GM21528 (cell line): ENCODE results near the gene FNDC3B.
A peak's percentile ranks its signal among the peaks of the same experiment; 100 is the strongest.
"Not testable (repeated sequence)": the region's sequence is repeated elsewhere in the genome, so short reads cannot be mapped to it uniquely, and the experiment has no call there.

Experiments
- ATAC-seq: cut with Tn5 transposase; IDR thresholded peaks from one replicate; pipeline ENCODE4 v1.9.1; 2021; ENCODE audit warnings: mild to moderate bottlenecking, moderate library complexity; ENCODE audit not compliant: unreplicated experiment, low FRiP score

FNDC3B gene

GRCh38 chr3:172090035-172090434, 50.7 kb downstream of the FNDC3B start:
- no peak for ATAC-seq

DNA sequence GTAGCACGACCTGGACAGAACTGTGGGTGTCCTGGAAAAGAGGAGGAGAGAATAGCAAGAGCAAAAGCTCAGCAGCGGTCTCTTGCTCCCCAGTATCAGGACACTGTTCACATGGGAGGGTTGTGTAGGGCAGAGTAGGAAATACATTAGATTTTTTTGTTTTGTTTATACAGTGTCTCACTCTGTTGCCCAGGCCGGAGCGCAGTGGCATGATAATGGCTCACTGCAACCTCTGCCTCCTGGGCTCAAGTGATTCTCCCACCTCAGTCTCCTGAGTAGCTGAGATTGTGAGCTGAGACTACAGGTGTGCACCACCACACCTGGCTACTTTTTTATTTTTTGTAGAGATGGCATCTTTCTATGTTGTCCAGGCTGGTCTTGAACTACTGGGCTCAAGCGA, 53.3 kb downstream of the FNDC3B start:
- no peak for ATAC-seq

GRCh38 chr3:172093581-172094443, 54.4 kb downstream of the FNDC3B start:
- ATAC-seq = not testable (repeated sequence)

- peak; percentile 93 for ATAC-seq
These were observed 55.5 kb downstream of the FNDC3B start for GRCh38 chr3:172094621-172095557.

DNA sequence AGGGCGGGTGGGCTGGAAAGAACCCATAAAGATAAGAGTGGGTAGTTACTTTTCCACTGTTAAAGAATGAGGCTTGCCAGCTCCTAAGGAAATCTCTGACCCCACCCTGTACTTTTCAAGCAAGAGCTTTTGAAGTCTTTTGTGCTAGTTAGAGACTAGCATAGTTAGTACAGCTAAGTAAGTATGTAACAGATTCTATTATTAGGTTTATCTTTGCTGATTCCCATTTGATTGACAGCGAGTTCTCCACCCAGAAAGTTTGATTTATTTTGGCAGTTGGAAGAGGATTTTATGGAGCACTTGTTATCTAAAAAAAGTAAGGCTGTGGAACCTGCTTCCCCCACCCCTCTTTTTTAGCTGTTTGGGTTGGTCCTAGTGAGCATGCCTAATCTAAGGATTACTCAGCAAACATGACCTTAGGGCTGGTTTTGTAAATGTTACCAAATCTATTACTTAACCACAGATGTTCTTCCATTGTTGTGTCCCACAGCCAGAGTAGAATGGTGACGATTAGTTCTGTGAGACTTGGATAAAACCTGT, 57.6 kb downstream of the FNDC3B start:
- no peak for ATAC-seq

GRCh38 chr3:172097585-172097984, 58.2 kb downstream of the FNDC3B start:
- no peak for ATAC-seq

GRCh38 chr3:172098698-172099494, 59.5 kb downstream of the FNDC3B start:
- no peak for ATAC-seq

GRCh38 chr3:172099495-172099808, 60.1 kb downstream of the FNDC3B start:
- no peak for ATAC-seq

GRCh38 chr3:172100482-172100881, 61.1 kb downstream of the FNDC3B start:
- ATAC-seq = no peak

- ATAC-seq = peak; percentile 56
These were observed 61.7 kb downstream of the FNDC3B start for GRCh38 chr3:172101107-172101506.

DNA sequence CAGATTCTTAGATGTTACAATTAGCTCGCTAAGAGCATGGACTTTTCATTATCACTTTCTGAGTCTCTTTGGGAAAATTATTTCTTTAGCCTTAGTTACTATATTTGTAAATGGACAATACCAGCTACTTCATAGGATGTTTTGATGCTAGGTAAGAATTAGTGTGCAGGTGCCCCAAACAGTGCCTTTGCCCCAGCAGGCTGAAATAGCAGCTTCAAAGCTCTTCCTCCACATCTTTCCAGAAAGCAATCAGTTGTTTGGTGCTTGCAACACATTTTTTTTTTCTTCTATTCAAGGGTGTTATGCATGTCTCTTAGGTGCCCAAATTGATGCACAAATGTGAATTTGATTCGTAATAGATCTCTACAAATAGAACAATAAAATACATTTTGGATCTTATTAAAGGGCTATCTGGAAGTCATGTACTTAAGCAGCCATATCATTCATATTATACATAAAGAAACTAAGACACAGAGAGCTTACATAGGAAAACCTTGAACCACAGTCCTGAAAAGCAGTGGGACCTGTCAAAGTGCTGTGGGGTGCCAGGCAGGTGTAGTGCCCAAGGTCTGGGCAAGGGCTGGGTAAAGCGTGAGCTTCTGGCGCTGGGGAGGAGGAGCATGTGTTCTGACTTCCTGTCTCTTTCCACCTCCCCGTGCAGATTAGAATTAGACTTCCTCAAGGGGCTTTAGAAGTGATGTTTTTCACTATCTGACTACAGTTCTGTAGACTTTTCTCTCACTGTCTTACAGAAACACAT, 62.9 kb downstream of the FNDC3B start:
- ATAC-seq = no peak

DNA sequence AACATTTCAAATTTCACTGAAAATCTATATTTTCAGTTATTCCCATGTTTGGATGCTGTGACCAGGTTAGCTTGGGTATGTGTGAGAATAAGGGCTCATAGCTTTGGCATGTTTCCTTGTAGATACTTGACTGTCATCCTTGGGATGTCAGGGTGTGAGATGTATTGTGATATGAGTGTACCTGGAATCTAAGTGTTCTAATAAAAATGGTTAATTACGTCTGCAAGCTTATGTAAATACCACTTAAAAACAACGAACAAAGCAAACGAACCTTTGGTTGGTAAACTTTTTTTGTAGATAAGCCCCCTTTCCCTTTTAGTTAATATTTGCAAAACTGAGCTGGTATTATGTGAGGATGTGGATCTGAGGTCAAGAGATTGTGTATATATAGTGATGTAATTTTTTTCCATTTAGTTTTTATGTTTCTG, 63.5 kb downstream of the FNDC3B start:
- no peak for ATAC-seq

GRCh38 chr3:172103724-172104123, 64.3 kb downstream of the FNDC3B start:
- no peak for ATAC-seq

GRCh38 chr3:172104471-172105072, 65.2 kb downstream of the FNDC3B start:
- no peak for ATAC-seq

- no peak for ATAC-seq
These were observed 66.9 kb downstream of the FNDC3B start for GRCh38 chr3:172106037-172106954.

DNA sequence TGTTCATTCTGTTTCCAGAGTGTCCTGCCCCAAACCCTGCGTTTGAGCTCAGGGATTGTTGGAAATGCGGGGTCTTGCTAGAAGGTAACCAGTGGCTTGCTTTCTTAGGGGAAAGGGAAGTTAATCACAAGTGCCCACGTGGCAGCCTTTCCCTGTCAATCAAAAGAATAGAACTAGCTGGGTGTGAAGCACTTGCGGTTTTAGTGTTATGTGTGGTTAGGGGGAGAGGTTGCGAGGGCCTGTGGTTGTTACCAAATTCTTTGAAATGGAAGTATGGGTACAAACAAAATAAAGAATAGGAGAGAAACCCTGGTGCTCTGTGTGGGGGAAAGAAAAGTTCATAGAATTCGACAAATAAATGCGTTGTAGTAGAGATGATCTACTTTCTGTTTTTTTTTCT, 67.6 kb downstream of the FNDC3B start:
- peak; percentile 59 for ATAC-seq

GRCh38 chr3:172107403-172107802, 68.0 kb downstream of the FNDC3B start:
- peak; percentile 92 for ATAC-seq

GRCh38 chr3:172110127-172110779, 70.9 kb downstream of the FNDC3B start:
- ATAC-seq = no peak
